Left cardiac atrium (tissue), 4 donors: ENCODE measurements around the gene OR7A5. TPM values are rescaled to one million over a fixed set of nuclear protein-coding genes. Genes with fewer than 3 reads are reported as not detected.
"Not testable (repeated sequence)": the region's sequence is repeated elsewhere in the genome, so short reads cannot be mapped to it uniquely, and the experiment has no call there.

ENCODE experiments used
- ATAC-seq, 2 donors: fragments of 200-7000 bp; cut with Tn5 transposase; one replicate each; pipeline ENCODE4 v1.9.1; 2020; ENCODE audit warnings: mild to moderate bottlenecking in 2 of 2, moderate library complexity in 2 of 2
- DNase-seq: peaks from one replicate; pipeline ENCODE4 v3.0.0-alpha.2; 2020
- intact Hi-C, 2 donors: fragments of 100-400 bp; cut with DNase I; formaldehyde crosslinking; loops; one replicate each; pipeline versions ENCODE4 v1.14.1 to v1.15.1; 2022 to 2023
- long read RNA-seq: library from polyadenylated mRNA; unstranded; transcript quantifications from one replicate; pipeline ENCODE4 v2.0.0, GENCODE V29; 2021
- total RNA-seq, 2 donors: library from RNA; stranded (reverse); fragmentation: NEBNext Ultra II Directional; extraction: Animal tissue kit (Norgen Biotek cat#: 25700); gene quantifications; one replicate each; pipeline ENCODE4 v1.2.1, GENCODE V29; 2021
- donor health status: DM: no; HTN: yes; CAD: no.
- donor health status: DM: no; HTN: yes; CAD: no; lungs with severe emphysema.
- donor health status: DM: yes; HTN: yes; CAD: no.
- donor health status: Dilated cardiomyopathy.

Gene OR7A5
- total RNA-seq = not detected
- long read RNA-seq = 0 reads

GRCh38 chr19:14835011-14835410 is at the start of gene OR7A5, which contains the start of gene OR7C1:
Gene OR7A5, minus strand, starts transcription at chr19:14835185. Its CDS starts 6,944 bp downstream, at chr19:14828241.
Gene OR7C1, minus strand, starts transcription at chr19:14835185. Its CDS starts 35,049 bp downstream, at chr19:14800136.
- ATAC-seq (no peak), DNase-seq (no peak)
- intact Hi-C loops = no loop called here

DNA sequence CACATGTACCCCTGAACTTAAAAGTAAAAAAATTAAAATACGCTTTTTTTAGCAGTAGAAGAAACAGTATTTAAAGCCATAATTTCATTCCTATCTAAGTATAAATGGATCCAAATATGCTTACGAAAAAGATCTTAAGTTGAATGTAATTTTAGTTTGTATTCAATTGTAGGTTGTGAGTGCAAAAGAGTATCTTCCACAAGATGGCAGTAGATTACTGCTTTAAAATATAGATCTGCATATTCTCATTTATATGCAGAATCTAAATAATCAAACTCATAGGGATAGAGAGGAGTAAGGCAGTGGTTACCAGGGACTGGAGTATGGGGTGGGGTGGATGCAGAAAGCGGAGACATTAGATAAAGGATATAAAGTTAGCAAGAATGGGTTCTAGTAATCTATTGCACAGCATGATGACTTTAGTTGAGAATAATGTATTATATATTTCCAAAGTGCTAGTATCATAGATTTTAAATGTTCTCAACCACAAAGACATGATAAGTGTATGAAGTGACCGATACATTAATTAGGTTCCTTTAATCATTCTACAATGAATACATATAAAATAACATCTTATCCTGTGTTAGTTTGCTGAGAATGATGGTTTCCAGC is 36.7 kb upstream of the OR7A5 start:
- intact Hi-C loops = no loop called here
- DNase-seq = no peak
- no peak for ATAC-seq

GRCh38 chr19:14868497-14868896 is 33.5 kb upstream of the OR7A5 start:
- no peak for ATAC-seq
- no peak for DNase-seq
- intact Hi-C loops = no loop called here

DNA sequence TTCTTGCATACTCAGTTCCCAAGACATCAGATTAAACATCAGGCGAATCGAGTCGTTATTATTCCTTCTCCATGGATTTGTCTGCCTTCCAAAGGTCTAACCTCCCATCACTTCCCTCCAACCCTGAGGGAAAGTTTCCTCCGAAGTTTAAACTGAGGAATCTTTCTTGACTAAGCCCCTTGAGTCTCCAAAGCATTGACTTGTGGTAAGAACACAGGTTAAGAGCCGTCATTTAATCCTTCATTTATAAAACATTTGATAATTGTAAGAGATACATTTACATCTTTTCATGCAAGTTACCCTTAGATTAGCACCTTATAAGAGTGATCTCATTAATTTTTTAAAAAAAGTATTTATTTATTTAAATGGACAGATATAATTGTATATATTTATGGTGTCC is 13.8 kb upstream of the OR7A5 start, which contains the start of gene OR7A10:
Gene OR7A10 (minus strand): TSS at position 101 of the 400 bp plus-strand sequence. CDS start 7,045 bp downstream, outside the sequence.
- intact Hi-C loops = no loop called here
- DNase-seq = no peak
- ATAC-seq = no peak

DNA sequence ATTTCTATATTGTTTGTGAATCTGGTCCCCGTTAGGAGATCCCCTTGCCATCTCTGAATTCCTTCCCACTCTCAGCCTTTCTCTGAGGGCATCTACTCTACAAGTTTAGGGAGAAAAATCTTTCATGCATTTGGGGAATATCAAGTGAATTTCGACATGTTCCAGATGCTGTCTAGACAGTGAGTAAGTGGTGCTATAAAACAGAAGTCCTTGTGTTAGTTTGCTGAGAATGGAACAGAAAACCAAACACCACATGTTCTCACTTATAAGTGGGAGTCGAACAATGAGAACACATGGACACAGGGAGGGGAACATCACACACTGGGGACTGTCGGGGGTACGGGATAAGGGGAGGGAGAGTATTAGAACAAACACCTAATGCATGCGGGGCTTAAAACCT is 8.6 kb upstream of the OR7A5 start:
- no peak for DNase-seq
- no peak for ATAC-seq
- intact Hi-C loops = no loop called here

DNA sequence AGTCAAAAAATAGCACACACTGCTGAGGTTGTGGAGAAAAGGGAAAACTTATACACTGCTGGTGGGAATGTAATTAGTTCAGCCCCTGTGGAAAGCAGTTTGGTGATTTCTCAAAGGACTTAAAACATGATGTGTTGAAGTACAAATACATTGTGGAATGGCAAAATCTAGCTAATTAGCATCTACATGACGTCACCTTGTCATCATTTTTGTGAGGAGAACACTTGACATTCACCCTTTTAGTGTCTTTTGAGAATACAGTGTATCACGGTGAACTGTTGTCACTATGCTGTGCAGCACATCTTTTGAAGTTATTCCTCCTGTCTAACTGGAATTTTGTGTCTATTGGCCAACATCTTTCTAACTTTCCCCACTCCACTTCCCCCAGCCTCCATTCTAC is 8.2 kb upstream of the OR7A5 start:
- intact Hi-C loops = no loop called here
- ATAC-seq = no peak
- DNase-seq = no peak

DNA sequence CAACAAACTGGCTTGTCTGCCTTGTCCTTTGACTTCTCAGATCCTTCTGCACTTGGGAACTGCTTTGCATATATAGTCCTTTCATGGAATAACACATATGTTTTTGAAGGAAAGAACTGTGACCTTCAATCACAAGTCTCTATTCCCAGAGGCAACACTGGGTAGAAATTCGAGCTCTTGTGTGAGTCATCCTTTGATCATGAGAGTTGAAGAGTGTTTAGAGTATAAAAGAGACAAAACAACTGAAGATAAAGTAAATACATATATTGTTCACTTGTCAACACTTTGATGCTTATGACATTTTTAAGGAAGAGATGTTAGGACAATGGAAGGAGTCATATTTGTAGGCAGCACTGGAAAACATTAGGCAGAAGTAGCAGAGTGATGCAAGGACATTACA is 5.2 kb upstream of the OR7A5 start:
- ATAC-seq (no peak), DNase-seq (no peak)
- intact Hi-C loops = no loop called here

GRCh38 chr19:14837391-14837790 is 2.4 kb upstream of the OR7A5 start:
- no peak for ATAC-seq
- DNase-seq = no peak
- intact Hi-C loops = no loop called here

GRCh38 chr19:14830702-14831101 is 4.3 kb downstream of the OR7A5 start:
- intact Hi-C loops = no loop called here
- DNase-seq (no peak), ATAC-seq (no peak)

DNA sequence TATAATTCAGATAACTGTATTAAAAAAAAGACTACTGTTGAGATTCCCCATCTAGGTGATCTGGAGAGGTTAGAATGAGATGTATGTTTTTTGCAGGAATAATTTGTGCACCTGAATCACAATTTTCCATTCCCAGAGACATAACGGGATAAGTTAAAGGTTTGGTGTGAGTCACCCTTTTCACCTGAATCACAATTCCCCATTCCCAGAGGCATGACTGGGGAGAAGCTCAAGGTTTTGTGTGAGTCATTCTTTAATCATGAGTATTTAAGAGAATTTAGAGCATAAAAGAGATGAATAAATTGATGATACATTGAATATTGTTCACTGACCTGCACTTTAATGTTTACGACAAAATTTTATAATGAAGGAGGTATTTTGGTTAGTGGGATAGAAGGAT is 9.0 kb downstream of the OR7A5 start:
- ATAC-seq (no peak), DNase-seq (no peak)
- intact Hi-C loops = no loop called here

DNA sequence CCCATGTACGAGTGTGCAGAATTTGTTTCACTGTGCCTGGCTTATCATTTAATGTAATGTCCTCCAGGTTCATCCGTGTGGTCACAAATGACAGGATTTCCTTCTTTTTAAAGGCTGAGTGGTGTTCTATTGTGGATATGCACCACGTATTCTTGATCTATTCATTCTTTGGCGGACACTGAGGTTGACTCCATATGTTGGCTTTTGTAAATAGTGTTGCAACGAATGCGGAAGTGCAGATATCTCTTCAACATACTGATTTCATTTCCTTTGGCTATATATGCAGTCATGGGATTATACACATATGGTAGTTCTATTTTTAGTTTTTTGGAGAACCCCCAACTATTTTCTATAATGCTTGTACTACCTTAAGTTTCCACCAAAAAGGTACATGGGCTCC is 13.0 kb downstream of the OR7A5 start:
- DNase-seq = no peak
- no peak for ATAC-seq
- intact Hi-C loops = no loop called here

GRCh38 chr19:14818588-14818987 is 16.4 kb downstream of the OR7A5 start:
- no peak for ATAC-seq
- no peak for DNase-seq
- intact Hi-C loops = no loop called here

DNA sequence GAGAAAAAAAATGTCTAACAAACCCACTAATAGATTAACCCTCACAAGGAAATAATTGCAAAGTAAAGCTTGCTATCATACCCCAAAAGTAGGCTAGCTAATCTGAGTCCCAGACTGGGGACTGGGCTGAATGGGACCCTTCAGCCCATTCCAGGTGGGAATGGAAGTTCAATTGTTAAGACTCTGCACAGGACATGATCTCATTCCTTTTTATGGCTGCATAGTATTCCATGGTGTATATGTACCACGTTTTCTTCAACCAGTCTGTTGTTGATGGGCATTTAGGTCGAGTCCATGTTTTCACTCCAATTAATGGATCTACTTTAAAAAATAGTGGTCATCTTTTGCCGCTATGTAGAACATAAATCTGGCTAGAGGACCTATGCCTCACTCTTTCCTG is 17.9 kb downstream of the OR7A5 start:
- intact Hi-C loops = no loop called here
- DNase-seq = no peak
- no peak for ATAC-seq

DNA sequence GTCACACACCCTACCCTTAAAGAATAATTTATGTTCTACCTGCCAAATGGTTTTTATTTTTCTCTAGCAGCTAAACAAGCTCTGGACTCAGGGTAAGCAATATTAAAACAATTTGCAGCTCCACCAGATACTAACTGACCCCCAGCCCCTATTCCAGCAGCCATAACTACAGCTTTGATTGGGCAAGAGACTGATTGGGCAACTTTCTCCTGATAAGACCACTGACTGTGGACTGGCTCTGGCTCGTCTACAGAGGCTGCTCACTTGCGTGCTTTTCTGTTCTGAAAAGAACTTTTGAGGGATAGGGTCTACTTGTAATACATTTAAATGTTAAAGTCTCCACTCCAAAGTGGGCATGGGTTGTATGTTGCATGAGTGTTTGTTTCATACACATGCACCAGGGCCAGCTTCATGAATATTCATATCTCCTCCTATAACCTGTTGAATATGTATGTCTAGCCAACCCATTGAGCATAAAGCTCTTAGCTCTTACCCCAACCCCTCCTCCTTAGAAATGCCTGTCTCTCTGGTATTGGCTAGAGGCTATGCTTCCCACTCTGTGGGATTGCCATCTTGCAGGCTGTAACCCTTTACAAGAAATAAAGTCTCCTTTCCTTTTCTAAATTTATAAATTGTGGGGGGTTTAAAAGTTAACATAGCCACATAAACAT is 19.9 kb downstream of the OR7A5 start:
- ATAC-seq (no peak), DNase-seq (no peak)
- intact Hi-C loops = no loop called here

DNA sequence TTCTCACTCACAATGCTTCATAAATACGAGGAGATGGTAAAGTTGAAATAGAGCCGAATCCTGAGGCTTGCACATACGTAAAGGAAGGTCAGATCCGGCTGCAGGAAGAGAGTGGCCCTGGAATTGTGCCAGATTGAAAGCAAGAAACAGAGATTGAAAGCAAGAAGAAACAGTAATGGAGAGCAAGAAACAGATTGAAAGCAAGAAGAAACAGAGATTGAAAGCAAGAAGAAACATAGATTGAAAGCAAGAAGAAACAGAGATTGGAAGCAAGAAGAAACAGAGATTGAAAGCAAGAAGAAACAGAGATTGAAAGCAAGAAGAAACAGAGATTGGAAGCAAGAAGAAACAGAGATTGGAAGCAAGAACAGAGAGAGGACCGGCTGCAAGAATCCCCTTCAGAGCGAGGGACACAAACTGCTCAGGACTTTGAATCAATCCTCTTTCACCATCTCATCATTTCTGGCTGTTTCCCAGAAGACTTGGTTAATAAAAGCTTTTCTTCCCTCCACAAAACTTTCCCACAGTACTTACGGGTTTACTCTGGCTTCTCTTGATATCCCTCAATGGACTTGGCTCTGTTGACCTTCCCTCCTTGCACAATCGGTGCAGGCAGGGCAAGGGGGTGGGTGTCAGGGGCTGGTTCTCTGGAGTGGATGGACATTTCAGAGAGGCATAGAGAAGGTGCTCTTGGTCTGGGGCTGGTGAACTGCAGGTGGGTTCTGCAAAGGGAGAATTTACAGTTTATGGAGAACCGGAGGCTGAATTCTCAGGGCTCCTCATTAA is 25.5 kb downstream of the OR7A5 start:
- DNase-seq (no peak), ATAC-seq (no peak)
- intact Hi-C loops = no loop called here

- ATAC-seq (no peak), DNase-seq (no peak)
- intact Hi-C loops = no loop called here
Observed at GRCh38 chr19:14804765-14805164, 30.2 kb downstream of the OR7A5 start.

DNA sequence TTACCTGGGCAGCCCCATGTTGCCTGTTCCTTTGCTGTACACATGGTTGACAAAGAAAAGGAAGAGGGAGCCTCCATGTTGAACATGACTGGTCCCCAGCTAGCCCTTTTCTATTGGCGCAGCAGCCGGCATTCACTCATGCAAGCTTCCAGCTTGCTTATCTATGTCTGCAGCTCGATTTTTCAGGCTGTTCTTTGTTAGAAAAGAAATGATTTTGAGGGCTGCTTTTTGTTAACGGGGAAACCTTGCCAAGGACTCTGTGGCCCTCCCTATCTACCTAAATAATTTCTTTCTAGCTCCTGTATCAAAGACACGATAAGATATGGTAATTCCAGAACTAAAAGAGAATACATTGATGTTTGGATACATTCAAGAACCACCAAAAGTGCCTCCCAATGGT is 36.2 kb downstream of the OR7A5 start:
- ATAC-seq (no peak), DNase-seq (no peak)
- intact Hi-C loops = no loop called here

- intact Hi-C loops = no loop called here
- no peak for DNase-seq
- ATAC-seq = no peak
Observed at GRCh38 chr19:14796021-14796420, 39.0 kb downstream of the OR7A5 start.

GRCh38 chr19:14795078-14795721 is 39.8 kb downstream of the OR7A5 start:
- ATAC-seq = no peak
- DNase-seq = no peak
- intact Hi-C loops = no loop called here

GRCh38 chr19:14792250-14792649 is 42.7 kb downstream of the OR7A5 start:
- intact Hi-C loops, ATAC-seq, DNase-seq: not testable (repeated sequence)
